Lung microvascular endothelial cell (primary cell): ENCODE measurements around the gene FAM217A. TPM values are rescaled to one million over a fixed set of nuclear protein-coding genes. Genes with fewer than 3 reads are reported as not detected.

ENCODE experiments used
- DNase-seq, 2 donors: peaks; one replicate each; pipeline versions ENCODE4 v3.0.0 to v3.0.0-alpha.2; 2010; ENCODE audit warnings: low read depth in 2 of 2
- total RNA-seq: library from RNA; depleted of rRNA; stranded (reverse); fragments of >200 nt; gene quantifications from 2 replicates; pipeline ENCODE4 v1.2.1, GENCODE V29; 2014

The FAM217A gene
- total RNA-seq, 1 donor from 2014 or later: not detected

DNA sequence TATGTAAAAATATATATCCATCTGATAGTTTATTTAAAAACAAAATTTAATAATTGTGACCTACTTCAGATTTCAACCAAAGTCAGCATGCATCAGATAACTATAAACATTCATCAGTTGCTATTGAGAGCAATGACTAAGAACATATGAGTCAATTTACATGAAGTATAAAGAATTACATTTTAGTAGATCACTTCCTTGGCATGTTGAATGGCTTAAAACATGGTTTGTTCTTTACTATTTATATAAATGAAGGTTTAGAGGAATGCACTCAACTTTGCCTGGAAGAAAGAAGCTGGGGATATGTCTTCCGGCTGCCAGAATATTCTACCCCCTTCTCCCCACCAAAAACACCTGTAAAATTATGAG, 6.4 kb upstream of the FAM217A start:
- peak in 1 of 2 donors; percentile 12 for DNase-seq

- no peak for DNase-seq
These were observed 5.8 kb upstream of the FAM217A start for GRCh38 chr6:4084444-4085331.

GRCh38 chr6:4074478-4075235, 4.3 kb downstream of the FAM217A start:
- no peak for DNase-seq

GRCh38 chr6:4071330-4071729, 7.6 kb downstream of the FAM217A start:
- DNase-seq: no peak

GRCh38 chr6:4069199-4069598, 9.7 kb downstream of the FAM217A start:
- DNase-seq: no peak

- DNase-seq: no peak
These were observed 11.3 kb downstream of the FAM217A start for GRCh38 chr6:4067673-4068072.

- no peak for DNase-seq
These were observed 12.7 kb downstream of the FAM217A start for GRCh38 chr6:4066029-4066755.

DNA sequence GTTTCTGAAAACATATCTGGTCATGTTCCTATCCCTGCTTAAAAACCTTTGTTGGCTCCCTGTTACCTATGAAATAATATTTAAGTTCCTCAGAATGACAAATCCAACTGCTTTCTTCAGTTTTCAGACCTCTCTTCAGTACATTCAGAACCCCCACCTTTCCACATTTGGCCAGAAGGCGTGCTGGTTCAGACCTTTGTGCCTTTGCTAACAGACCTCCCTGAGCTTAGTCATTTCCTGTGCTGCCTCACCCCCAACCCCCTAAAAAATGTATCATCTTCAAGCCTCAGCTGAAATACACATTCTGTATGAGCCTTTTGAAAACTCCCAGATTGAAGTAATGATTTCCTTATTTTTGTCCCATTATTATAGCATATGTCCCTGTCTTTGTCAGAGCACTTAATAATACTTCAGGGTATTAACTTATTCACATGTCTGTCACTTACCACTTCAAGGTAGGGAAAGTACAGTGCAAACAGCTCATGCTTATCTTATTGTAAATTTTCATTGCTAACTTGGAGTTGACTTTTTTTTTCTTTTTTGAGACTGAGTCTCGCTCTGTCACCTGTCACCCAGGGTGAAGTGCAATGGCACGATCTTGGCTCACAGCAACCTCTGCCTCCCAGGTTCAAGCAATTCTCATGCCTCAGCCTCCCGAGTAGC, 19.7 kb downstream of the FAM217A start:
- peak; percentile 40 to 91 for DNase-seq

DNA sequence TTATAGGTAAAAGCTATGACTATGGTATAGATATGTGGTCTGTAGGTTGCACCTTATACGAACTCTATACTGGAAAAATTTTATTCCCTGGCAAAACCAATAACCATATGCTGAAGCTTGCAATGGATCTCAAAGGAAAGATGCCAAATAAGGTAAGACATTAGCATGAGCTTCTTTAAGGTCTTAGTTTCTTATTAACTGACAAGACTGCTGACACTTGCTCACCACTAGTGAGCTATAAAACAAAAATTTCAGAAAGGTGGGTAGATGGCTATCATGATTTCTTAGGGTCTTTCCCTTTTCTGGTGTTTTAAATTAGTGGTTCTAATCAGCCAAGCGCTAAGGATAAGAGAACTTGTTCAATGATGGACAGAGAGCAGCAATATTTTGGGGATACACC, 21.9 kb downstream of the FAM217A start:
- no peak for DNase-seq

- peak; percentile 78 to 91 for DNase-seq
These were observed 23.4 kb downstream of the FAM217A start for GRCh38 chr6:4055420-4056041.

DNA sequence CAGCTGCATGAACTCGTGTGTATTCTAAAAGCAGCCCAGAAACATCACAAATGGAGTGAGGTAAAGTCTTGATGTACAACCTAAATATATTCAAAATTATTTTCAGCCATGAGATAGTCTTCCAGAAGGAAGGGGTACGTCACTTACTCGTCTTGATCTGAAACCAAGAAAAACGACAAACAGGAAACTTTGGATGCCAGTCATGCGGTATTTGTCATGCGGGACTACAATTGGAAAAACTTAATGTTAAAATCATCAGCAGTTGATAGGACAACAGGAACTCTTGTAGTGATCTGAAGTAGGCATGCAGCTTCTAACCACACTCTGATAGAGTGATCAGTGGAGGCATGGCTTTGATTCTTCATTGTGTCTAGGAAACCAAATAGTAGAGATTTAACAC, 29.7 kb downstream of the FAM217A start:
- peak; percentile 23 to 74 for DNase-seq

- DNase-seq: peak in 1 of 2 donors; percentile 31
These were observed 37.5 kb downstream of the FAM217A start for GRCh38 chr6:4041480-4041879.

- DNase-seq: no peak
These were observed 39.6 kb downstream of the FAM217A start for GRCh38 chr6:4039348-4039747.

DNA sequence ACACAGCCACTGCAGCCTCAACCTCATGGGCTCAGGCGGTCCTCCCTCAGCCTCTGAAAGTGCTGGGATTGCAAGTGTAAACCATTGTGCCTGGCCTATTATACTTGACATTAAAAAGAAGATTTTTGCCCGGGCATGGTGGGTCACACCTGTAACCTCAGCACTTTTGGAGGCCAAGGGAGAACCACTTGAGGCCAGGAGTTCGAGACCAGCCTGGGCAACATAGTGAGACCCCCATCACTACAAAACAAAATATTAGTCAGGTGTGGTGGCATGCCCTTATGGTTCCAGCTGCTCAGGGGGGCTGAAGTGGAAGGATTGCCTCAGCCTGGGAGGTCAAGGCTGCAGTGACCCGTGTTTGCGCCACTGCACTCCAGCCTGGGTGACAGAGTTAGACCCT, 42.4 kb downstream of the FAM217A start:
- DNase-seq: no peak

DNA sequence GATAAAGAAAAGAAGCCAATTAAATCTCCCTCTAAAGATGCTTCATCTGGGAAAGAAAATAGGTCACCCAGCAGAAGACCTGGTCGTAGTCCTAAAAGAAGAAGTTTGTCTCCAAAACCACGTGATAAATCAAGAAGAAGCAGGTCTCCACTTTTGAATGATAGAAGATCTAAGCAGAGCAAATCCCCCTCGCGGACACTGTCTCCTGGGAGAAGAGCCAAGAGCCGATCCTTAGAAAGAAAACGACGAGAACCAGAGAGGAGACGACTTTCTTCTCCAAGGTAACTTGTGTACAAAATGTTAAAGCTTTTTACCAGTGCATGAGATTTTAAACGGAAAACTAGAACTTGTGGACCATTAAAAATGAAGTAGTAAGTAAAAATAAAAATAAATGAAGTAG, 46.5 kb downstream of the FAM217A start:
- DNase-seq: no peak

- no peak for DNase-seq
These were observed 47.5 kb downstream of the FAM217A start for GRCh38 chr6:4031442-4031841.

GRCh38 chr6:4030669-4031068, 48.3 kb downstream of the FAM217A start:
- DNase-seq: no peak

GRCh38 chr6:4029687-4030086, 49.2 kb downstream of the FAM217A start:
- no peak for DNase-seq

- DNase-seq: no peak
These were observed 50.9 kb downstream of the FAM217A start for GRCh38 chr6:4028051-4028450.

GRCh38 chr6:4025681-4026080, 53.3 kb downstream of the FAM217A start:
- DNase-seq: no peak

GRCh38 chr6:4023240-4023639, 55.7 kb downstream of the FAM217A start:
- no peak for DNase-seq
